ENCODE data around the gene ACOXL. TPM values are rescaled to one million over a fixed set of nuclear protein-coding genes. Genes with fewer than 3 reads are reported as not detected.
A peak's percentile ranks its signal among the peaks of the same experiment; 100 is the strongest.
"Not testable (repeated sequence)": the region's sequence is repeated elsewhere in the genome, so short reads cannot be mapped to it uniquely, and the experiment has no call there.

Gene ACOXL
- under 1 TPM; 0.24 to 0.32 (median 0.30) TPM for total RNA-seq

DNA sequence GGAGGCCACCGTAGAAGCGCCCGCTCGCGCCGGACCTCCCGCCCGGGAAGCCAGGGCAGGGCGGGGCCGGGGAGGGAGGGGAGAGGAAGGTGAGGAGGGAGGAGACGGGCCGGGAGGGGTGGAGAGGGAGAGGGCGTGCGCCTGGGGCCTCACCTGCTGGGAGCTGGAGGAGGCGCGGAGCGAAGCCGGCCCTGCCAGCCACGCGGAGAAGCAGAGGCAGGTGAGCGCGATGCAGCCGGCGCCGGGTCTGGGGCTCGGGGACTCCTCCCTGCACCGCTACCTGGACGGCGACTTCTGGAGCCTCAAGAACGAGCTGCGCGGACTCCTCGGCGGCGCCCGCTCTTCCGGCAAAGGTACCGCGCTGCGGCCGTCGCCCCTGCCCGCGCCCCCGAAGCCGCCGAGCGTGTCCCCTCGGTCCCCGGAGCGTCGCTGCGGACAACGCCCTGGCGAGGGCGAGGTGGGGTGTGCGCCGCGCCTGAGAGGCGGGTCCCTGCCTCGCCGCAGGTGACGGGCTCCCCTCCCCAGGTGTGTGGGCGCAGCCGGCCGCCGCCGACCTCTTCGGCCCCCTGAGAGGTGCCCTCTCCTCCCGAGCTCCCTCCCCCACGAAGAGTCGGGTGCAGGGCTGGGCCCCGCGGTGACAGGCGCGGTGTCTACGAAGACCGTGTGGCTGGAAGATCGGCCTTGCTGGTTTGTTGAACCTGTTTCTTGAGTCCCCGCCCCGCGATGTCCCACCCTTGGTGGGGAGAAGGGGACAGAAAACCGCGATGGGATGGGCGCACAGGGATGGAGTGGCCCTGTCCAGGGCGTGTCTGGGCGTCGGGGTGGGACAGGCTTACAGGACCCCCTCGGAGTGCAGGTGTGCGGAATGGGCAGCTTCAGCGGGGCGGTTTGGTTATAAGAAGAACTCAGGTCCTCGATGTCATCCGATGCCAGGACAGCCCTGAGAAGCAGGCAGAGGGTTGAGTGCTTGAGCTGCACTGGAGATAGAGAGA lies at the start of gene ACOXL:
TSS of gene ACOXL (plus strand) at position 152 of the 992 bp plus-strand sequence. CDS start 35,817 bp downstream, outside the sequence.
- Mint-ChIP-seq H3K36me3 (ENCODE audit: insufficient read depth) (peaks cover 1% of the 10 kb centered on the region), H3K4me1 (ENCODE audit: low read depth) (peaks cover 17% of the 10 kb centered on the region), H3K27me3 (ENCODE audit: low read depth) (peaks cover 71% of the 10 kb centered on the region), H3K4me3 (peak within 1 kb of the TSS; percentile 55), H3K9me3 (no peaks in the 10 kb centered on the region)
- peak; percentile 46 to 52 for ATAC-seq
- no peak for DNase-seq

DNA sequence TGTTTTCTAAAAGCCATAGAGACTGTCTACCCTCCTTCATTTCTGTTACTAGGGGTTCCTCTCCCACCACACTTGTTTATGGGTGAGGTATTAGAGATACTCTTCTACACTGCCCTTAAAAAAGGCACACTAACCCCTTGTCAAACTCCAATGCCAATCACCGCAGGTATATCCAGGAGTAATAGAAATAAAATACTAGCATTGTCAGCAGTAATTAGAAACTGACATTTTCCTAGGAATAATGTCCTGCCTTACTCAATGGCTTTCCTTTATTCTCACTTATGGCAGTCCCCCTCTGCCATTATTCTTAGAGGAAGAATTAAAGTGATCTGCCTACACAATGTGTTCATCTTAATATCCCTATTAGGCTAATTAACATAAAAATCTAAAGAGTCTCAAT lies 49.5 kb upstream of the ACOXL start:
- Mint-ChIP-seq H3K27me3 (ENCODE audit: low read depth) (no peaks in the 10 kb centered on the region), H3K9me3 (peaks cover 5% of the 10 kb centered on the region), H3K4me3 (no peak overlapping the region), H3K36me3 (ENCODE audit: insufficient read depth) (no peaks in the 10 kb centered on the region), H3K4me1 (ENCODE audit: low read depth) (peaks cover 10% of the 10 kb centered on the region)
- ATAC-seq: no peak
- no peak for DNase-seq

DNA sequence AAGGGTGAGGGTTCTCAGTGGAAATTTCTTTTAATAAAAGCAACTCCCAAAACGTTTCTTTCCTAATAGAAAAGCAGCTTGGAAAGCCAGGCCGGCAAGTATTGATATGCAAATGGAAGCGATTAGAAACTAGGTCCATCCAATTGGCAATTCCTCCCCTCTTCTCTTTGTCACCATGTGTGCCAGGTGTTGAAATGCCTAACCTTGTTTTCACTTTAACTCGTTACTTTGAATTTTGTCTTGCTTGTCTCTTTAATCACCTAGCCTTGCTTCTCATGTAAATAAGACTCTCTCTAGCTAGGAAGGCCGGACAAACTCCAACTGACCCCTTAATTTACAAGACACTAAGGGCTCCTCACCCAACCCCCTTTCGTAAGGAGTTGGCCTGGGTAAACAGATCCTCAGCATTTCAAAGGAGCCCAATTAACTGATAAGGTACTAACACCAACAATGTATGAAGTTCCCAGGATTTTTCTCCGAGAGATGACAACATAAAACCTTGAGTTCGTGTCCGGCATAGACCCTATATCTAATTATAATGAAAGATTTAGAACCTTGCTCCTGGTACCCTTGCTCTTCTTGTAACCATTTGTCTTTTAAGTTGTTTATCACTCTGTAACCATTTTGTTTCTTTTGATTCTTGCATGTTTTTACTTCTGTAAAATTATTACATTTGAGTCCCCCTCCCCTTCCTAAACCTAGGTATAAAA lies 44.4 kb upstream of the ACOXL start:
- H3K4me1 Mint-ChIP-seq (ENCODE audit: low read depth); DNase-seq; H3K27me3 Mint-ChIP-seq (ENCODE audit: low read depth); H3K4me3 Mint-ChIP-seq; ATAC-seq; H3K36me3 Mint-ChIP-seq (ENCODE audit: insufficient read depth): not testable (repeated sequence)
- H3K9me3 Mint-ChIP-seq: peaks cover 16% of the 10 kb centered on the region

DNA sequence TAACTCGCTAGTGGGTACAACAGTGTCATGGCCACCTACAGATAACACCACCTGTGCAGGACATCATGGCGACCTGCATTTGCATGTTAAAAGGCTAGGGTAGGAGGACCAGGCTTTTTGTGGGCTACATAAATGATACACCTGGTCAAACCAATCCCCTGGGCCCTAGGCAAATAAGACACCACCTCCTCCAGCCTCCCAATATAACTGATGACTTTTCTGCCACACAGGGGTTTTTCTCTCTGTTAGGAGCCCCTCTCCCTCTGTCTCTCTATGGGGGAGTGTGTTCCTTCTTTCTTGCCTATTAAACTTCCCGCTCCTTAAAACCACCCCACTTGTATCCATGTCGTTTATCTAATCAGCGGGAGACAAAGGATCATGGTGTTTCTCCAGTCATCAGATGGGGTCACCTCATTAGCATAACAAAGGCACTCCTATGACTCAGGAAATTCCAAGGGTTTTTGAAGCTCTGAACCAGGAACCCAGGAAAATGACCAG lies 43.7 kb upstream of the ACOXL start:
- Mint-ChIP-seq H3K9me3 (peaks cover 16% of the 10 kb centered on the region), H3K4me3 (no peak overlapping the region), H3K27me3 (ENCODE audit: low read depth) (peaks cover 1% of the 10 kb centered on the region), H3K4me1 (ENCODE audit: low read depth) (no peaks in the 10 kb centered on the region), H3K36me3 (ENCODE audit: insufficient read depth) (no peaks in the 10 kb centered on the region)
- no peak for DNase-seq
- no peak for ATAC-seq

GRCh38 chr2:110690083-110690965 lies 42.0 kb upstream of the ACOXL start:
- peaks cover 16% of the 10 kb centered on the region for H3K9me3 Mint-ChIP-seq
- no peak for DNase-seq
- H3K4me1 Mint-ChIP-seq (ENCODE audit: low read depth): peaks cover 2% of the 10 kb centered on the region
- H3K36me3 Mint-ChIP-seq (ENCODE audit: insufficient read depth): no peaks in the 10 kb centered on the region
- H3K27me3 Mint-ChIP-seq (ENCODE audit: low read depth): peaks cover 1% of the 10 kb centered on the region
- H3K4me3 Mint-ChIP-seq: no peak overlapping the region
- ATAC-seq: no peak

GRCh38 chr2:110691612-110692258 lies 40.6 kb upstream of the ACOXL start:
- H3K27me3 Mint-ChIP-seq (ENCODE audit: low read depth): peaks cover 1% of the 10 kb centered on the region
- H3K9me3 Mint-ChIP-seq: peaks cover 16% of the 10 kb centered on the region
- peaks cover 3% of the 10 kb centered on the region for H3K4me1 Mint-ChIP-seq (ENCODE audit: low read depth)
- H3K4me3 Mint-ChIP-seq: no peak overlapping the region
- ATAC-seq (no peak), DNase-seq (no peak)
- no peaks in the 10 kb centered on the region for H3K36me3 Mint-ChIP-seq (ENCODE audit: insufficient read depth)

DNA sequence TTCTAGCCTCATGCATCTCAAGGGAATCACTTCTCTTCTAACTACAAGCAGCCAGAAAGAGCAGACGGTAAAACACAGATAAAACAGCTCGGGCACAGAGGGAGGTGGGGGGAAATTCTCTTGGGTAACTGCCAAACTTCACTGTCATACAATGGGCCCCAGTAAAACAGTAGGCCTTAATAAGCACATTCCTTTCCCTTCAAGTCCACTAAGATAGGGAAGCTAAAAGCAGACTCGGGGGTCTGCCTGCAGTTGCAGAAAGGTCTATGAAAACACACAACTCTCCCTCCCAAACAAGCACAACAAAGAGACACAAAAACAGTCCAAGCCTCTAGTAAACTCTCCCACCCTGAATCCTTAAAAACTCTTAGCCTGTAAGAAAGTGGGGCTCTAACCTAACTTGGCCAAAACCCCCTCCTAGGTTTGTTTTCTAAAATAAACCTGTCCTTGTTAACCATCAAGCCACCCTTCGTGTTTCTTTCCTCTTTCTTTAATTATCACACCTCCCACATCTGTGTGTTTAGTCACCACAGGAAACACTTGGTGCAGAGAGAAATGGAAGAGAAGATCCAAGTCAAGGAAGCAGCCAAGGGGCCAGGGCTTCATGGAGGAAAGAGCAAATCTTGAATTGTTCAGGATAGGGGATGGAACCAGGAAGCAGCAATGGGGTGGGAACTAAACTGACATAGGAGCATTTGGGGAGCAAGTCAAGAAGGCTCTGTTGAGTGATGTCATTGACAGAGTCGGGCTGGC lies 37.1 kb upstream of the ACOXL start:
- H3K27me3 Mint-ChIP-seq (ENCODE audit: low read depth); H3K9me3 Mint-ChIP-seq; H3K36me3 Mint-ChIP-seq (ENCODE audit: insufficient read depth); H3K4me3 Mint-ChIP-seq; DNase-seq; H3K4me1 Mint-ChIP-seq (ENCODE audit: low read depth): not testable (repeated sequence)
- peak; percentile 23 to 38 for ATAC-seq

DNA sequence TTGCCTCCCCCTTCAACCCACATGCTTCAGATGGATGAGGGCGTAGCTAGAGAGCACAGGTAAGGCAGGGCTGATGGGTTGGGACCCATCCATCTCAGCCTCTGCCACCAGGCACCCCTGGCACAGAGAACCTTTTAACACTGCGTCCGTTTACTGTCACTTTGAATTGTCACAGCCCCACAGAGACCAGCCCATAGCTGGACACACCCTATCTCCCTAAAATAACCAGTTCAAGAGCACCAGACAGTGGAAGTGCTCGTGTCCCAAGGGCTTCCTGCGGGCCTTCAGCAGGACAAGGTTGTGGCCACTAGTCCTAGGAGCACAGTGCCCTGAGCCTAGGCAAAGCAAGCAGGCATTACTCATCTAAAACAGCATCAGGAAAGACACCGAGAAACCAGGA lies 34.1 kb upstream of the ACOXL start:
- ATAC-seq; H3K27me3 Mint-ChIP-seq (ENCODE audit: low read depth): not testable (repeated sequence)

DNA sequence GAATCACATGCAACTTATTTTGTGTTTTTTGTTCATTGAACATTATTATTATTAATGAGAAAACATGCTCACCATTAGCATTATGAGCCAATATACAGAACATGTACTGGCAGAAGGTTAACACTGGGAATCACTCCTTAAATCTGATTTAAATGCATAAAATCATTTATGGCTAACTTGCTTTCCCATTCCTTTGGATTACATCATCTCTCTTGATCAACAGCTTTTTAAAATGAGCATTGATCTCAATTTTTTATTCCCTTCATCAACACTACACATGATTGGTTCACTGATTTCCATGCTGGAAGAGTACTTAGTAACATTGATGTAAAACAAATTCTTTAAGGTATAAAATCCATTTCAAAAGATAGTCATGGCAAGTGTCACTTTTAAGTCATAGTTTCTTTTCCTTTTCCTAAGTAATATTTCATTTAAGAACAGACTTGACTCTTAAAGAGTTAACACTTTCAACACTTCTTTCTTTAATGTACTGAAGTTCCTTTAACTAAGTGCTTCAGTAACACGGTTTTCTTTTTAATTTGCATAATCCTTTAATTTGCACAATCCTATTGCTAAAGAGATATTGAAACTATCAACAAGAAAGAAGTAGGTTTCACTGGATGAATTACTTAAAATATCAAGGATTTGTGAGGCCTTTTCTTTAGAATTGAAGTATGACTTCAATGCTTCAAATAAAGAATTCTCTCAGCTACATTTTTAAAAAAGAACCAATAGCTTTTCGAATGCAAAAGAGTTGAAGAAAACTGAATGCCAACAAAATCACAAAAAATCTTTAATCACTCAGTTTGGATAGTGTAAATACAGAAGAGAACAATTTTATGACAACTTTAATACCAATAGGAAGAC lies 29.6 kb upstream of the ACOXL start:
- ATAC-seq: no peak
- H3K27me3 Mint-ChIP-seq (ENCODE audit: low read depth): peaks cover 6% of the 10 kb centered on the region
- H3K9me3 Mint-ChIP-seq: no peaks in the 10 kb centered on the region
- no peaks in the 10 kb centered on the region for H3K36me3 Mint-ChIP-seq (ENCODE audit: insufficient read depth)
- no peak for DNase-seq
- H3K4me3 Mint-ChIP-seq: no peak overlapping the region
- no peaks in the 10 kb centered on the region for H3K4me1 Mint-ChIP-seq (ENCODE audit: low read depth)

More for the DNA sequence above, 34.1 kb upstream of the ACOXL start:
- H3K4me3 Mint-ChIP-seq; DNase-seq; H3K36me3 Mint-ChIP-seq (ENCODE audit: insufficient read depth); H3K9me3 Mint-ChIP-seq; H3K4me1 Mint-ChIP-seq (ENCODE audit: low read depth): not testable (repeated sequence)

GRCh38 chr2:110707386-110707965 lies 24.9 kb upstream of the ACOXL start:
- DNase-seq: no peak
- ATAC-seq: no peak
- H3K27me3 Mint-ChIP-seq (ENCODE audit: low read depth): peaks cover 34% of the 10 kb centered on the region
- no peaks in the 10 kb centered on the region for H3K36me3 Mint-ChIP-seq (ENCODE audit: insufficient read depth)
- H3K4me3 Mint-ChIP-seq: no peak overlapping the region
- no peaks in the 10 kb centered on the region for H3K9me3 Mint-ChIP-seq
- H3K4me1 Mint-ChIP-seq (ENCODE audit: low read depth): no peaks in the 10 kb centered on the region

- Mint-ChIP-seq H3K27me3 (ENCODE audit: low read depth) (peaks cover 41% of the 10 kb centered on the region), H3K36me3 (ENCODE audit: insufficient read depth) (no peaks in the 10 kb centered on the region), H3K4me3 (no peak overlapping the region), H3K9me3 (no peaks in the 10 kb centered on the region), H3K4me1 (ENCODE audit: low read depth) (no peaks in the 10 kb centered on the region)
- ATAC-seq (no peak), DNase-seq (no peak)
Observed at GRCh38 chr2:110708455-110708854, 23.9 kb upstream of the ACOXL start.

DNA sequence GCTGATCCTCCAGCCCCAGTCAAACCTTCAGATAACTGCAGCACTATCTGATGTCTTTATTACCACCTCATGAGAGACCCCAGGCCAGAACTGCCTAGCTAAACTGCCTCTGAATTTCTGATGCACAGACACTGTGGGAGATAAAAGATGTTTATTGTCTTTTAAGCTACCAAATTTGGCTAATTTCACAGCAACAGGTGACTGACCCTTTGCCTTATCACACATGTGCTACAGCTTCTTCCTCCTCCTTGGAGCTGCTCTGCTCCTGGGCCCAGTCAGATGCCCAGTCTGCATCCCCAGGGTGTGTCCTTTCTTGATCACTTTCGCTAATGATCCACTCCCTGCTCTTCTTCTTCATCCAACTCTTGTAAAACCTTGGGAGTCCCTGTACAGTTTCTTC lies 19.6 kb upstream of the ACOXL start:
- no peaks in the 10 kb centered on the region for H3K36me3 Mint-ChIP-seq (ENCODE audit: insufficient read depth)
- no peak overlapping the region for H3K4me3 Mint-ChIP-seq
- DNase-seq: no peak
- no peaks in the 10 kb centered on the region for H3K9me3 Mint-ChIP-seq
- H3K4me1 Mint-ChIP-seq (ENCODE audit: low read depth): no peaks in the 10 kb centered on the region
- no peak for ATAC-seq
- H3K27me3 Mint-ChIP-seq (ENCODE audit: low read depth): peaks cover 48% of the 10 kb centered on the region

All from activated T-cell treated with anti-CD3 and anti-CD28 coated beads, Interleukin-2, amount 50 U/mL, for 4 hours (primary cell).